Central memory CD8-positive, alpha-beta T cell (primary cell): ENCODE data around the gene CHRM1.
"Not testable (repeated sequence)": the region's sequence is repeated elsewhere in the genome, so short reads cannot be mapped to it uniquely, and the experiment has no call there.

ENCODE experiments used
- ATAC-seq: fragments of 150-1000 bp; cut with Tn5 transposase; replicated peaks from 2 replicates; pipeline ENCODE4 v1.10.0; 2022; ENCODE audit warnings: mild to moderate bottlenecking, moderate FRiP score, moderate number of reproducible peaks; ENCODE audit not compliant: poor library complexity, severe bottlenecking; ENCODE audit errors: extremely low read depth
- DNase-seq, 2 donors: peaks; one replicate each; pipeline ENCODE4 v3.0.0; 2021; ENCODE audit warnings: low spot score in 2 of 2
- H3K27ac Mint-ChIP-seq: one replicate; pipeline ENCODE4 v1.8.0; 2022; ENCODE audit warnings: low read depth, mild to moderate bottlenecking, moderate library complexity, mixed read lengths
- H3K27me3 Mint-ChIP-seq: one replicate; pipeline ENCODE4 v1.8.0; 2022; ENCODE audit warnings: mixed read lengths
- H3K36me3 Mint-ChIP-seq: one replicate; pipeline ENCODE4 v1.8.0; 2022; ENCODE audit warnings: mild to moderate bottlenecking, moderate library complexity, mixed read lengths; ENCODE audit not compliant: insufficient read depth
- H3K4me1 Mint-ChIP-seq: one replicate; pipeline ENCODE4 v1.8.0; 2022; ENCODE audit warnings: mixed read lengths
- H3K4me3 Mint-ChIP-seq: one replicate; pipeline ENCODE4 v1.8.0; 2022; ENCODE audit warnings: mild to moderate bottlenecking, moderate library complexity, mixed read lengths
- H3K9me3 Mint-ChIP-seq: one replicate; pipeline ENCODE4 v1.8.0; 2022; ENCODE audit warnings: mixed read lengths

CHRM1 gene, protein sequence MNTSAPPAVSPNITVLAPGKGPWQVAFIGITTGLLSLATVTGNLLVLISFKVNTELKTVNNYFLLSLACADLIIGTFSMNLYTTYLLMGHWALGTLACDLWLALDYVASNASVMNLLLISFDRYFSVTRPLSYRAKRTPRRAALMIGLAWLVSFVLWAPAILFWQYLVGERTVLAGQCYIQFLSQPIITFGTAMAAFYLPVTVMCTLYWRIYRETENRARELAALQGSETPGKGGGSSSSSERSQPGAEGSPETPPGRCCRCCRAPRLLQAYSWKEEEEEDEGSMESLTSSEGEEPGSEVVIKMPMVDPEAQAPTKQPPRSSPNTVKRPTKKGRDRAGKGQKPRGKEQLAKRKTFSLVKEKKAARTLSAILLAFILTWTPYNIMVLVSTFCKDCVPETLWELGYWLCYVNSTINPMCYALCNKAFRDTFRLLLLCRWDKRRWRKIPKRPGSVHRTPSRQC

DNA sequence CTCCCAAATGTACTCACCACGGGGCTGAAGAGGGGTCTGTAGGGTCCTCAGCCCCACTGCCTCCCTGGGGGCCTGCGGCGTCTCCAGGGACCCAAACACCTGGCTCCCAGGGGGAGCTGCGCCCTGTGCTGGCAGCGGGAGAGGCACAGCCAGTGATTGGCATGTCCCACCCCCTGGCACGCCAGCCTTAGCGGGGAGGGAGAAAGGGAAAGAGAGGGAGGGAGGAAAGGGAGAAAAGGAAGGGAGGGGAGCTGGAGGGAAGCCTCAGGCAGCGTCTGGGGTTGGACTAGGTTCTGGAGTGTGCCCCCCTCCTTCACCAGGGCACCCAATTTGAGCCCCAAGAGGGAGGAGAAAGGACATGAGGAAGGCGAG lies at the start of gene CHRM1:
TSS of gene CHRM1 (minus strand) at position 163 of the 372 bp plus-strand sequence. CDS start 10,263 bp downstream, outside the sequence.
- Mint-ChIP-seq H3K9me3 (no peaks in the 10 kb centered on the region), H3K27ac (no peak within 1 kb of the TSS), H3K27me3 (peaks cover 73% of the 10 kb centered on the region), H3K36me3 (peaks cover 7% of the 10 kb centered on the region), H3K4me1 (peaks cover 18% of the 10 kb centered on the region), H3K4me3 (no peak within 1 kb of the TSS)
- DNase-seq (no peak), ATAC-seq (no peak)

DNA sequence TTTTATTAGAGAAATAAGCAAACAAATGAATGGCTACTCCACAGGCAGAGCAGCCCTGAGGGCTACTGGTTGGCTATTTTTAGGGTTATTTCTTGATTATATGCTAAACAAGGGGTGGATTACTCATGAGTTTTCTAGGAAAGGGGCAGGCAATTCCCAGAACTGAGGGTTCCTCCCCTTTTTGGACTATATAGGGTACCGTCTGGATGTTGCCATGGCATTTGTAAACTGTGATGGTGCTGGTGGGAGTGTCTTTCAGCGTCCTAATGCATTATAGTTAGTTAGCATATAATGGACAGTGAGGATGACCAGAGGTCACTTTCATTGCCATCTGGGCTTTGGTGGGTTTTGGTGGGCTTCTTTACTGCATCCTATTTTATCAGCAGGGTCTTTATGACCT lies 44.4 kb upstream of the CHRM1 start:
- Mint-ChIP-seq H3K4me1 (no peaks in the 10 kb centered on the region), H3K9me3 (no peaks in the 10 kb centered on the region), H3K36me3 (peaks cover 2% of the 10 kb centered on the region), H3K27ac (no peak overlapping the region), H3K27me3 (peaks cover 61% of the 10 kb centered on the region), H3K4me3 (no peak overlapping the region)
- ATAC-seq = no peak
- DNase-seq = no peak

DNA sequence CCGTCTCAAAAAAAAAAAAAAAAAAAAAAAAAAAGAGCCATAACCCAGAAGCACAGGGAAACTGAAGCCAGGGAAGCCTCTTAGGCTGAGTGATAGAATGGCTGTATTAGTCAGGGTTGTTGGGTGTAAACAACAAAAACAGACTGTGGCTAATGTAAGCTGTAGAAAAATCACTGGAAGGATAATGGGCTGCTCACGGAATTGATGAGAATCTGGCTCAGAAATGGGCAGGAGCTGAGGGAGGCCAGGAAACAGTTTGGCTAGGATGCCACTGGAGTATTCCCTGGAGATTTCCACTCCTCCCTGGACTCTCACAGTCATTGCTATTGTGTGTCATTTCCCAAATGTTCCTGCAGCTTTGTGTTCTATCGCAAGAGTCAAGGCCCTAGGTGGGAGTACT lies 41.2 kb upstream of the CHRM1 start:
- Mint-ChIP-seq H3K9me3 (no peaks in the 10 kb centered on the region), H3K4me1 (no peaks in the 10 kb centered on the region), H3K27me3 (peaks cover 58% of the 10 kb centered on the region), H3K36me3 (peaks cover 2% of the 10 kb centered on the region), H3K27ac (no peak overlapping the region), H3K4me3 (no peak overlapping the region)
- DNase-seq = no peak
- no peak for ATAC-seq

DNA sequence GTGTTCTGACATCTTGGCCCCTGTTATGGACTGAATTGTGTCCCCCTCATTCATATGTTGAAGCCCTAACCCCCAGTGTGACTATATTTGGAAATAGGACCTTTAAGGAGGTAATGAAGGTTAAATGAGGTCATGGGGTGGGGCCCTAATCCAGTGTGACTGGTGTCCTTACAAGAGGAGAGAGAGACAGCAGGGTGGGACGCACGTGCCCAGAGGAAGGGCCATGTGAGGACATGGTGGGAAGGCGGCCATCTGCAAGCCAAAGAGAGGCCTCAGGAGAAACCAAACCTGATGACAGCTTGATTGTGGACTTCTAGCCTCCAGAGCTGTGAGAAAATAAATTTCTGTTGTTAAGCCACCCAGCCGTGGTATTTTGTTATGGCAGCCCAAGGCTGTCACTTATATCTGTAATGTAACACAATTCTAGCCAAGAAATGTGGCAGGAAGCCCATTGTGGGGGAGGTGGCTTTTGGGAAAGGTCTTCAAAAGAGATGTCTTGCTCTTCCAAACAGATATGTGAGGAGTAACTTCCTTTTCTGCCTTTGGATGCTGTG lies 39.9 kb upstream of the CHRM1 start:
- H3K9me3 Mint-ChIP-seq = no peaks in the 10 kb centered on the region

DNA sequence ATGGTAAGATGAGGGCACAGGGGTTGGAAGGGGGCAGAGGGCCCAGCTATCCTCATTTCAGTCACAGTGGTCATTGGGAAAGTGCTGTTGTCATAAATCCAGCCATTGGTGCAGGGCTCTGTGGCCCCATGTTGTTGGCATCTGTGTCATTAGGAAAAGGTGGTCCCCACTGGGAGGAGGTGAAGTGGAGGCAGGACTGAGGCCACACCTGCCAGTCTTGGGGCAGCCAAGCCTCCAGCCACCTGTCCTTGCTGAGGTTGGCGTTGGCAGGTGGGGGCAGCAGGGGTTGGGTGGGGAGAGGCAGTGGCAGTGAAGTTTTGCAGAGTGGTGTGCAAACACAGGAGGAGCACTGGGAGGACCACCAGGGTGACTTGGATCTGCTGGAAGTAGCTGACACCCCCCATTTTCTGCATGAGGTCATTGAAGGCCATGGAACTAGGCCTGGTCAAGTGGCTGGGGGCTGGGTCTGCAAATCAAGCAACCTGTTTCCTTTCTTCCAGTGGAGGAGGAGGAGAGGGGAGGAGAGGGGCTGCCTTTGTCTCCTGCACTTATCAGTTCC lies 38.3 kb upstream of the CHRM1 start:
- peaks cover 2% of the 10 kb centered on the region for H3K36me3 Mint-ChIP-seq
- no peak for DNase-seq
- H3K27me3 Mint-ChIP-seq = peaks cover 52% of the 10 kb centered on the region
- H3K27ac Mint-ChIP-seq = no peak overlapping the region
- H3K4me3 Mint-ChIP-seq = no peak overlapping the region
- no peak for ATAC-seq
- no peaks in the 10 kb centered on the region for H3K9me3 Mint-ChIP-seq
- no peaks in the 10 kb centered on the region for H3K4me1 Mint-ChIP-seq

More for the DNA sequence above, 39.9 kb upstream of the CHRM1 start:
- peaks cover 52% of the 10 kb centered on the region for H3K27me3 Mint-ChIP-seq
- DNase-seq (no peak), ATAC-seq (no peak)
- H3K27ac Mint-ChIP-seq = no peak overlapping the region
- H3K4me3 Mint-ChIP-seq = no peak overlapping the region
- H3K36me3 Mint-ChIP-seq = peaks cover 2% of the 10 kb centered on the region
- H3K4me1 Mint-ChIP-seq = no peaks in the 10 kb centered on the region

DNA sequence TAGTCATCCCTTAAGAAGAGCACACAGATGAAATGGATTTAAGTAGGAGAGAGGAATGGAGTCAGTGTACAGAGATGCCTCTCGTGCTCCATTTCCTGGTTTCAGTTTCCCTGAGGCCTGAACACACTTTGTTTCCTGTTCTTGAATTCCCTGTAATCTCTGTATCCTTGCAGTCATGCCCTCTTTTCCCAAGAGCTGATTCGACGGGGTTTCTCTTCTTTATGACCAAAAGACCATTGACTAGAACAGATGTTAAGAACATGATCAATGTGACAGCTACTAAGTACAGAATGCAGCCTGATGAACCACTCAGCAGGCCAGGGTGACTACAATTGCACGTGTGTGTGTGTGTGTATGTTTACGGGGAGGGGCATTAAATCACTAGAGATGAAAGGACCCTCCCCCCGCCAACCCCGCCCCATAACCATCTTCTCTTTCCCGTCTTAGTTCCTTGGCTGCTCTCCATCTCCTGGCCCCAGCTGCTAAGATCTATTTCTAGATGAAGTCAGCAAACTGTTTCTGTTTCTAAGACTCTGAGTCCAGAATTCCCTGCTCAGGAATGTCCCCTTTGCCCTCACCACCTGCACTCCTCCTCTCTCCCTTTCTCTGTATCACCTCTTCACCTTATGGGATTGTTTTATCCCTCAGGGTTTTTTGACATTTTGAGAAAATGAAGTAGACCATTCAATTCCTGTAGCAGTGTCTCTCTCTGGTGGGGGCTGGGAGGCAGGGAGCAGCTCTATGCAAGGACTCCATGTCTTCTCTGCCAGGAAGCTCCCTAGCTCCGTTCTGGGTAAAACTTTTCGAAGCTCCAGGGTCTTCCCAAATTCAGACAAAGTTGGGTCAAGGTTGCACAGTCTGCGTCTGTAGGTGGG lies 37.6 kb upstream of the CHRM1 start:
- no peak for ATAC-seq
- DNase-seq = no peak
- Mint-ChIP-seq H3K27me3 (peaks cover 52% of the 10 kb centered on the region), H3K36me3 (peaks cover 2% of the 10 kb centered on the region), H3K9me3 (no peaks in the 10 kb centered on the region), H3K27ac (peak overlapping the region; percentile 13), H3K4me1 (no peaks in the 10 kb centered on the region), H3K4me3 (no peak overlapping the region)

DNA sequence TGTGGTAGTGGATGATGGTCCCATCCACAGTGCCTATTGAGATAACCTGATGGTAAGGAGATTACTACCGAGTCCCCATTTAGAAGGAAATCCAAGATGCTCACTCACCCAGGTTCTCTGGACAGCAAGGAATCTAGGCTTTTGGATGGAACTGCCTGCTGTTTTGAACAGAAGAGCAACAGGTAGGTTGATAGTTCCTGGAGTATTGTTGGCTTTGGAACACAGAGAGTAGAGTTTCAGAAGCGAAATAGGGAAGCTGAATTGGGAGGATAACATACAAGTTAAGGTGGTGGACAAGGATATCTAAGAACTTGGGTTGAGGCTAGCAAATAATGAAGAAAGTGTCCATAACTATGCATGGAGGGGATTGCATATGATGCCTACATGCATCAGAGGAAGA lies 36.0 kb upstream of the CHRM1 start:
- DNase-seq (no peak), ATAC-seq (no peak)
- Mint-ChIP-seq H3K27me3 (peaks cover 40% of the 10 kb centered on the region), H3K27ac (no peak overlapping the region), H3K4me1 (no peaks in the 10 kb centered on the region), H3K4me3 (no peak overlapping the region), H3K36me3 (peaks cover 2% of the 10 kb centered on the region), H3K9me3 (no peaks in the 10 kb centered on the region)

DNA sequence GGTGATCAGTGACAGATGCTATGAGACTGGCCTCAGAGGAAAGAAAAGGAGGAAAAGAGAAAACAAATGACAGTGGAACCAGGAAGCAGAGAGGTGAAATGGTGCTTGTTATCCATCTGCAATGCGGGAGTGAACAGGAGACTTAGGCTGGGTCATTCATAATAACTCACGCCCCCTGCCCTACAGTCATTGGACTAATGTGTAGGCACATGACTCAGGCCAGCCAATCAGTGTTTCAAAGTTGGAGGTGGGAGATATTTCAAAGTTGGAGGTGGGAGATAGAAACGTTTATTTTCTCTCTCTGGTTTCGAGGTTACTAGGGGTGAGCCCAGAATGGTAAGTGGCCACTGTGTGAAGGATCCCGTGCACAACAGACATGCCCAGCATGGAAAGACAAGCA lies 33.3 kb upstream of the CHRM1 start:
- Mint-ChIP-seq H3K9me3 (no peaks in the 10 kb centered on the region), H3K4me1 (no peaks in the 10 kb centered on the region), H3K27ac (no peak overlapping the region), H3K27me3 (peaks cover 50% of the 10 kb centered on the region), H3K4me3 (no peak overlapping the region), H3K36me3 (no peaks in the 10 kb centered on the region)
- DNase-seq (no peak), ATAC-seq (no peak)

DNA sequence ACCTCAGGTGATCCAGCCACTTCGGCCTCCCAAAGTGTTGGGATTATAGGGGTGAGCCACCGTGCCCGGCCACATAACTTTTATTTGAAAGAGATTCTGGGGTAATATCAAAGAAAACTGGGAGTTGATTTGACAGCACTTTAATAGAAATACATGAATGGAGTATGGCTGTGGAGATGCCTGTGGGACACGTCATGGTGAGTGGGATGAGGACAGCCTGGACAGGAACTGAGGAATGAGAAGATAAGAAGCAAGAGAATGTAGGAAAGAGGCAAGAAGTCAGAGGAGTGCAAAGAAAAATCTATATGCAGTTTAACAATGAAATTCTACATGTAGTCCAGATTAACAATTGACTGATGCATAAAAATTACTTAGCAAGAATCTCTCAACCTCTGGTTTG lies 32.6 kb upstream of the CHRM1 start:
- Mint-ChIP-seq H3K27me3 (peaks cover 50% of the 10 kb centered on the region), H3K4me3 (no peak overlapping the region), H3K36me3 (no peaks in the 10 kb centered on the region), H3K9me3 (no peaks in the 10 kb centered on the region), H3K4me1 (no peaks in the 10 kb centered on the region), H3K27ac (no peak overlapping the region)
- ATAC-seq (no peak), DNase-seq (no peak)

DNA sequence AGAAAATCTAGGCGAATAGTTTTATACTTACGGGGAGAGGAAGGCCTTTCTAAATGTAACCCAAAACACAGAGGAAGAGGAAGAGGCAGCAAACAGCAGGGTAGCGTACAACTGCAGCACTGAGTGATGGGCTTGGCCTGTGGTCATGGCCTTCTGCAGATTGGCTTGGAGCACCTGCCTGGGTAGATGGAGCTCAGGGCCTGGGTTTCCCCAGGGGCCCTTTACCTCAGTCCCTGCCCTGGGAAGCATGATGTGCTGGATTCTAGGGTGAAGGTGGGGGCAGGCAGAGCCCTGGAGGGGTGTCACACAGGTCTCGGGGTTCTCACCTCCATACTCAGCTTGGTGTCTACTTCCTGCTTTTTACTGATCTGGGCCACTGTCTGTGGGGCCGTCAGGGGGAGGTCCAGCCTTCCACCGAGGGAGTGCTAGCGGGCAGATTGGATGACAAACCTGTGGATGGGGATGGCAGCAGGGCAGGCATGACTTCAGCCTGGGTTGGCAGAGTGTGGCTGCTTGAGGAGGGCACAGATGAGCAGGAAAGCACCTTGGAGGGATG lies 27.7 kb upstream of the CHRM1 start:
- Mint-ChIP-seq H3K4me1 (no peaks in the 10 kb centered on the region), H3K27ac (no peak overlapping the region), H3K9me3 (no peaks in the 10 kb centered on the region), H3K27me3 (peaks cover 65% of the 10 kb centered on the region), H3K36me3 (no peaks in the 10 kb centered on the region), H3K4me3 (no peak overlapping the region)
- no peak for DNase-seq
- no peak for ATAC-seq

DNA sequence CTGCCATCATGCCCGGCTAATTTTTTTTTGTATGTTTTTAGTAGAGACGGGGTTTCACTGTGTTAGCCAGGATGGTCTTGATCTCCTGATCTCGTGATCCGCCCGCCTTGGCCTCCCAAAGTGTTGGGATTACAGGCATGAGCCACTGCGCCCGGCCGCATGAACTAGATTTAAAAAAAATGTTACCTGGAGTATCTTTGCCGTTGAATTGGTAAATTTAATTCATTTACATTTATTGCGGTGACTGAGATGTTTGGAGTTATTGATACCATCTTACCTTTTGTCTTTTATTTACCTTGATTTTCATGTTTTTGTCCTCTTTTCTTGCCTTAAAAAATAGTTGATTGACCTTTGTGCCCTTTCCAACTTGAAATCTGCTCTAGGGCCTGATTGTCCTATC lies 24.4 kb upstream of the CHRM1 start:
- not testable (repeated sequence) for H3K4me1 Mint-ChIP-seq, H3K36me3 Mint-ChIP-seq, DNase-seq, ATAC-seq, H3K9me3 Mint-ChIP-seq, H3K27ac Mint-ChIP-seq, H3K4me3 Mint-ChIP-seq
- H3K27me3 Mint-ChIP-seq = peaks cover 87% of the 10 kb centered on the region

DNA sequence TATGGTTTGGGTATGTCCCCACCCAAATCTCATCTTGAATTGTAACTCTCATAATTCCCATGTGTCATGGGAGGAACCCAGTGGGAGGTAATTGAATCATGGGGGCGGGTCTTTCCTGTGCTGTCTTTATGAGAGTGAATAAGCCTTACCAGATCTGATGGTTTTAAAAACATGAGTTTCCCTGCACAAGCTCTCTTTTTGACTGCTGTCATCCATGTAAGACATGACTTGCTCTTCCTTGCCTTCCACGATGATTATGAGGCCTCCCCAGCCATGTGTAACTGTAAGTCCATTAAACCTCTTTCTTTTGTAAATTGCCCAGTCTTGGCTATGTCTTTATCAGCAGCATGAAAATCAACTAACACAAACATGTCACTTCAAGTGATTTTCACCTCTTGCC lies 16.4 kb upstream of the CHRM1 start:
- H3K27me3 Mint-ChIP-seq = peaks cover 12% of the 10 kb centered on the region
- not testable (repeated sequence) for H3K4me3 Mint-ChIP-seq, DNase-seq, H3K9me3 Mint-ChIP-seq, H3K36me3 Mint-ChIP-seq, H3K27ac Mint-ChIP-seq, ATAC-seq, H3K4me1 Mint-ChIP-seq
